ENCODE measurements around the gene CYP4B1.
"Not testable (repeated sequence)": the region's sequence is repeated elsewhere in the genome, so short reads cannot be mapped to it uniquely, and the experiment has no call there.

Gene CYP4B1

GRCh38 chr1:46816930-46817329 lies 18.1 kb downstream of the CYP4B1 start:
- no peak for DNase-seq

GRCh38 chr1:46817814-46818213 lies 19.0 kb downstream of the CYP4B1 start:
- no peak for DNase-seq

- DNase-seq = no peak
These were observed 19.7 kb downstream of the CYP4B1 start for GRCh38 chr1:46818591-46818990.

- DNase-seq = no peak
These were observed 20.5 kb downstream of the CYP4B1 start for GRCh38 chr1:46819335-46819734.

GRCh38 chr1:46820076-46820475 lies 21.2 kb downstream of the CYP4B1 start:
- no peak for DNase-seq

- no peak for DNase-seq
These were observed 21.8 kb downstream of the CYP4B1 start for GRCh38 chr1:46820560-46821060.

- no peak for DNase-seq
These were observed 23.5 kb downstream of the CYP4B1 start for GRCh38 chr1:46822248-46822826.

GRCh38 chr1:46823151-46823550 lies 24.3 kb downstream of the CYP4B1 start:
- DNase-seq = no peak

GRCh38 chr1:46826892-46827291 lies 28.0 kb downstream of the CYP4B1 start:
- not testable (repeated sequence) for DNase-seq

- no peak for DNase-seq
These were observed 31.9 kb downstream of the CYP4B1 start for GRCh38 chr1:46830665-46831322.

- not testable (repeated sequence) for DNase-seq
These were observed 36.6 kb downstream of the CYP4B1 start for GRCh38 chr1:46835469-46835868.

GRCh38 chr1:46846386-46846785 lies 47.5 kb downstream of the CYP4B1 start:
- not testable (repeated sequence) for DNase-seq

GRCh38 chr1:46857660-46858065 lies 58.8 kb downstream of the CYP4B1 start:
- not testable (repeated sequence) for DNase-seq

GRCh38 chr1:46862348-46862747 lies 63.5 kb downstream of the CYP4B1 start:
- DNase-seq = no peak

Data from activated naive CD4-positive, alpha-beta T cell treated with Interleukin-2 at 50 U/mL for 16 hours (primary cell).